Astrocyte of the spinal cord (primary cell): Measurements from ENCODE around the gene LPAR2.
"Not testable (repeated sequence)": the region's sequence is repeated elsewhere in the genome, so short reads cannot be mapped to it uniquely, and the experiment has no call there.

ENCODE experiments used
- DNase-seq: peaks from one replicate; pipeline ENCODE4 v3.0.0; 2011; ENCODE audit warnings: low read depth, low spot score
- H3K4me3 ChIP-seq: 2 replicates; pipeline ENCODE4 v1.5.1; 2011; ENCODE audit warnings: low read depth, mild to moderate bottlenecking, low read length, moderate library complexity
- CTCF ChIP-seq: IDR thresholded peaks from 2 replicates; pipeline ENCODE4 v1.5.1; 2012; ENCODE audit warnings: low read depth, mild to moderate bottlenecking, low read length, inconsistent platforms
- in situ Hi-C: cut with HindIII; loops from 2 replicates; pipeline ENCODE4 v1.10.0; 2017; ENCODE audit warnings: low sequenced_read_pairs

LPAR2 gene

GRCh38 chr19:19627621-19628500 is at the start of gene LPAR2:
TSS of gene LPAR2 (minus strand) at chr19:19628220. CDS start at chr19:19627275, 945 bp downstream.
- in situ Hi-C loops: no loop called here
- TF ChIP-seq CTCF: no peak
- no peak for DNase-seq

GRCh38 chr19:19677579-19677978 is 49.6 kb upstream of the LPAR2 start:
- TF ChIP-seq CTCF: no peak
- H3K4me3 ChIP-seq: no peak overlapping the region
- DNase-seq: no peak
- in situ Hi-C loops: no loop called here

More at GRCh38 chr19:19627621-19628500, at the start of gene LPAR2:
- peak within 1 kb of the TSS; percentile 36 for H3K4me3 ChIP-seq

GRCh38 chr19:19674315-19674714 is 46.3 kb upstream of the LPAR2 start:
- TF ChIP-seq CTCF: no peak
- no peak overlapping the region for H3K4me3 ChIP-seq
- in situ Hi-C loops: no loop called here
- DNase-seq: no peak

- in situ Hi-C loops: no loop called here
- TF ChIP-seq CTCF: no peak
- DNase-seq: no peak
- no peak overlapping the region for H3K4me3 ChIP-seq
These were observed 44.8 kb upstream of the LPAR2 start for GRCh38 chr19:19672816-19673215.

GRCh38 chr19:19670070-19670551 is 42.1 kb upstream of the LPAR2 start:
- TF ChIP-seq CTCF: no peak
- no peak overlapping the region for H3K4me3 ChIP-seq
- no peak for DNase-seq
- in situ Hi-C loops: no loop called here

GRCh38 chr19:19668230-19669012 is 40.4 kb upstream of the LPAR2 start, which contains the start of gene ZNF101:
TSS of gene ZNF101 (plus strand) at chr19:19668839. CDS start at chr19:19668964, 125 bp downstream.
- no peak for TF ChIP-seq CTCF
- in situ Hi-C loops: no loop called here
- H3K4me3 ChIP-seq: peak within 1 kb of the TSS; percentile 93
- peak; percentile 89 for DNase-seq

- H3K4me3 ChIP-seq, DNase-seq, in situ Hi-C loops: not testable (repeated sequence)
These were observed 37.5 kb upstream of the LPAR2 start for GRCh38 chr19:19665420-19665948.
